Ramos (cell line): ENCODE results near the gene CTCF.

Experiments used
- in situ Hi-C: fragments of 300-500 bp; cut with MboI; formaldehyde crosslinking; loops from one replicate; pipeline ENCODE4 v1.14.3; 2022; ENCODE audit warnings: low sequenced_read_pairs; ENCODE audit not compliant: unreplicated experiment

Gene CTCF

DNA sequence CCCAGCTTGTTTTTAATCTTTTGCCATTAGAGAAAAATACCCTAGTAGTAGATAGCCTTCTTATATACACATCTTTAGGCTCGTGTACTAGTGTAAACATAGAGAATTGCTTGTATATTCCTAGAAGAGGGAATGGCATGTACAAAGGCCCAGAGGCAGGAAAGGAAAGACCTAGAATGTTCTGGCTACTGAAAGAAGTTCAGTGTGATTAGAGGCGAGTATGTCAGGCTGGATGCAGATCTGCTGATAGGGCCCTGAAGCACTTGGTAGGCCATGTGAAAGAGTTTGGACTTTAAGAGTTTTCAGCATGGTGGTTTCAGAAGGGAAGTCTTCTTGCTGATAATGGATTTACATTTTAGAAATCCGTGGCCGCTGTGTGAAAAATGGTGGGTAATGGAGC, 17.4 kb downstream of the CTCF start:
- in situ Hi-C loops: no loop called here

DNA sequence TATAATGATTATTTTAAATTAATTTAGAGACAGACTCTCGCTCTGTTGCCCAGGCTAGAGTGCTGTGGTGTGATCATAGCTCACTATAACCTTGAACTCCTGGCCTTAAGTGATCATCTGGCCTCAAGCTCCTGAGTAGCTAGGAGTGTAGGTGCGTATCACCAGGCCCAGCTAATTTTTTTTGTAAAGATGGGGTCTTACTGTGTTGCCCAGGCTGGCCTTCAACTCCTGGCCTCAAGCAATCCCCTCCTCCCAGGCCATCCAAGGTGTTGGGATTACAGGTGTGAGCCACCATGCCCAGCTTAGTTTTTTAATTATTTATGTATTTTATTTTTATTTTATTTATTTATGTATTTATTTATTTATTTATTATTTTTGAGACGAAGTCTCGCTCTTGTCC, 17.9 kb downstream of the CTCF start:
- in situ Hi-C loops: no loop called here

DNA sequence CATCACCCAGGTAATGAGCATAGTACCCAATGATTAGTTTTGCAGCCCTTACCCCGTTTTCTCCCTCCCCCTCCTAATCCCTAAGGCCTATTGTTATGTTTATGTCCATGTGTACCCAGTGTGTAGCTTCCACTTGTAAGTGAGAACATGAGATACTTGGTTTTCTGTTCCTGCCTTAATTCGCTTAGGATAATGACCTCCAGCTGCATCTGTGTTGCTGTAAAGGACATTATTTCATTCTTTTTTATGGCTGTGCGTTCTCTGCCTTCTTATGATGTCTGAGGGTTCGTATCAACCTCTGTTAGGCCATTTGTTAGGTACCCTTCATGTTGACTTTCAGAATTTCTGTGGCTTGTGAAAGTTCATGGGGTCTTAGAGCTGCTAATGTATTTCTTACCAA, 31.0 kb downstream of the CTCF start:
- in situ Hi-C loops: no loop called here

DNA sequence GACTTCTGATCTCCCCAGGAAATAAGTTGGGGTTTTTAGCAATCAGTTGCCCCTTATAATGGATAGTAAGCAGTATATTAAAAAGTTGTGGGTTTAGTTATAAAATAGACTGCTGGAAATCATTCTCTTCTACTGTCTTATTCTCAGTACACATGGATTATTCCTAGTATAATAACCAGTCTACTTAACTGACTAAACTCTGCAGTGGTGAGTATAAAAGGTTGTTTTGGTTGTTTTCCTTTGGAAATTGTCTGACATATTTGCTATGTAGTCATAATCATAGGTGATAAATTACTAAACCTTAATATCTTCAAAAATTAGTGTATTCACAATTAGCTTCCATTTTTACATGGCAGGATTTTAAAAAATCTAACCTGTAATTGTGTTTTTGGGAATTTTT, 31.4 kb downstream of the CTCF start:
- in situ Hi-C loops: no loop called here

DNA sequence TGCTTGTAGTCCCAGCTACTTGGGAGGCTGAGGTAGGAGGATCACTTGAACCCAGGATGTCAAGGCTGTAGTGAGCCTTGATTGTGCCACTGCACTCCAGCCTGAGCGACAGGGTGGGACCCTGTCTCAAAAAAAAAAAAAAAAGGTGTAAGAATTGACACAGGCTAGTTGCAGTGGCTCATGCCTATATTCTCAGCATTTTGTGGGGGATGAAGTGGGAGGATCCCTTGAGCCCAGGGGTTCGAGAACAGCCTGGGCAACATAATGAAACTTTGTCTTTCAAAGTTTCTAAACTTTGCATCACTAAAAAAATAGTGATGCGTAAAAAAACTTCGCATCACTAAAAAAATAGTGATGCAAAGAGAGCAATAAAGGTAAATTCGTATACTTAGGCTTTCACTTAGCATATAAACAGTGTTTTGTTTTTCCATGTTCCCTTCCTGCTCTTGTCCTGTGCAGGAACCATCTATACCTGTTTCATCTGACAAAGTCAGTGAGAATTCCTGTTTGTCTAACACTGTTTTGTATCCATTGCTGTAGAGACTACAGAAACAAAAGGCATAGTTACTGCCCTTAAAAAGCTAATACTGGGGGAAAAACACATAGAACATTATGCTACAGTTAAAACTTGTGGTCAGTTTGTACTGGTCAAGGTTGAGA, 32.1 kb downstream of the CTCF start:
- in situ Hi-C loops: no loop called here

DNA sequence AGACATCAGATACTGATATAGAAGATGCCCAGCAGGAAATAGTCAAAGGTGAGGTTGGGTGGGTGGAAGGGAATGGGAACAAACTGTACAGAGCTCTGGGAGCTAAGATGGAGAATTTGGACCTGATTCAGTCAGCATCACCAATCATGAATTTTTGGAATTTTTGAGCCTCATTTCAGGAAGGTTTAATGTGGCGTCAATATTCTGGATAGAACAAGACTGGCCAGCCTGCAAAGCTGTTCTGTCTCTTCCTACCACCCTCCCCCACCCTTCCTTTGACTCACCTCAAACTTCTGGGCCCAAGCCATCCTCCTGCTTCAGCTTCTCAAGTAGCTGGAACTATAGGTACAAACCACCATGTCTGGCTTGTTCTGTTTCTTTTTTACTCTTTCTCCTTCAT, 32.6 kb downstream of the CTCF start:
- in situ Hi-C loops: no loop called here

DNA sequence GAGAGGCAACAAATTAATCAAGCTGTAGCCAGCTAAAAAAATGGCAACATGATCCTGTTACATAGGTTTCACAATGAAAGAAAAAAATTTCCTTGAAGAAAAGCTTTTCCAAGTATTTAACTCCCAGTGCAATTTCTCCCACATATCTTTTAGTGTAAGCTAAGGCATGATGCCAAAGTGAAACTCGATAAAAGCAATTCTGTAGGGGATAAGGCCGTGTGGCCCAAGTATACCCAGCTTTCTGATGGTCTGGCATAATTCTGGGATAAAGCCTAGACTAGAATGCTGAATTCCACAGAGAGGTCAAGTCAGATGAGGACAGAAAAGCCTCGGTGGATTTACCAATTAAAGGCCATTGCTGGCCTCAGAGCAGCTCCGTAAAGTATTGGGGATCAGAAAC, 36.2 kb downstream of the CTCF start:
- in situ Hi-C loops: no loop called here

DNA sequence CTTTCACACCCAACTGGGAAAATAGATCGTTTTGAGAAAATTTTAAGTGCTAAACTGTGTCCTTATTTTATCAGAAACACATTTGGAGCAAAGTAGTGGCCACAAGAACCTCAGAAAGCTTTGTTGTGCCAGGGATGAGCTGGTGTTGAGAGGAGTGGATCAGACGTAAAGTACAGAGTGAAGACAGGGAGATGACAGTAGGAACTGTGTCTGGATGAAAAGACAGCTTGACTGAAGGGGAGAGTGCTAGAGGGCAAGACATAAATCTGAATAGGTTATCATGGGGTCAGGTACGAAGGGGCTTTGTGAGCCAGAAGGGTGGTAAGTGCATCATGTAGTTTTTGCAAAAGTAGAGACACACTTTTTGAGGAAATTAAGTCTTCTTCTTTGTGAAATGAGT, 43.3 kb downstream of the CTCF start:
- in situ Hi-C loops: no loop called here

DNA sequence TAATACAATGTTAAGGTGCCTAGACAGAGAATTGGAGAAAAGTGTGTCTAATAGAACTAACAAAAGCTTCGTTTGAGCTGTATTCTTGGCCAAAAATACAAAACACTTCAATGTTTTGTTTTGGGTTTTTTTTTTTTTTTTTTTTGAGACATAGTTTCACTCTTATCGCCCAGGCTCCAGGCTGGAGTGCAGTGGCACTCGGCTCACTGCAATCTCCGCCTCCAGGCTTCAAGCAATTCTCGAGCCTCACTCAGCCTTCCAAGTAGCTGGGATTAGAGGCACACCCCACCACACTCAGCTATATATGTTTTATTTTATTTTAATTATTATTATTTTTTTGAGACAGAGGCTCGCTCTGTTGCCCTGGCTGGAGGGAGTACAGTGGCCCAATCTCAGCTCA, 44.3 kb downstream of the CTCF start:
- in situ Hi-C loops: no loop called here

DNA sequence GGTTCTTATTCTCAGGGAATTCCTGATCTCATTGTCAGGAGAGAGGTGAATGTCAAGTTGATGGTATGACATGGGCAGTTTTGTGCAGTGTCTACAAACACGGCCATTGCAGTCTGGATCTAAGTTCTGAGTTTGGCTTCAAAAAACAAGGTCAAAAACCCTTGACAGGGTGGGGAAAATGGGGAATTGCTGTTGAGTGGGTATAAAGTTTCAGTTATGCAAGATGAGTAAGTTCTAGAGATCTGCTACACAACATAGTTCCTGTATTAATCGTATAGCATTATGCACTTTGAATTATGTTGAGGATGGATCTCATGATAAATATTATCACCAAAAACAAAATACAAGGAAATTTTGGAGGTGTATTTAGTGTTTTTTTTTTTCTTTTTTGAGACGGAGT, 46.0 kb downstream of the CTCF start:
- in situ Hi-C loops: no loop called here

DNA sequence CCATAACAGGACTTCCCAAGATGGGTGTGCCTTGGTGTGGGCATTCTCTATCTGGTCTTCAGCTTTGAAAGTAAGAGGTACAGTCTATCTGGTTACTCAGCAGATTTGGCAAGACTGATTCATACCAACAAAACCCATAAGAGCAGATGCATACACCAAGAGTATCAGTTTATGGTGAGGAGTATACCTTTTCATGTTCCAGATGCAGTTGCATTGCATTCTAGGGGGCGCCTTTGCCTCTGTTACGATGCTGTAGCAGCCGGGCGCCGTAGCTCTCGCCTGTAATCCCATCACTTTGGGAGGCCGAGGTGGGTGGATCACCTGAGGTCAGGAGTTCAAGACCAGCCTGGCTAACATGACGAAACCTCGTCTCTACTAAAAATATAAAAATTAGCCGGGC, 51.5 kb downstream of the CTCF start:
- in situ Hi-C loops: no loop called here

DNA sequence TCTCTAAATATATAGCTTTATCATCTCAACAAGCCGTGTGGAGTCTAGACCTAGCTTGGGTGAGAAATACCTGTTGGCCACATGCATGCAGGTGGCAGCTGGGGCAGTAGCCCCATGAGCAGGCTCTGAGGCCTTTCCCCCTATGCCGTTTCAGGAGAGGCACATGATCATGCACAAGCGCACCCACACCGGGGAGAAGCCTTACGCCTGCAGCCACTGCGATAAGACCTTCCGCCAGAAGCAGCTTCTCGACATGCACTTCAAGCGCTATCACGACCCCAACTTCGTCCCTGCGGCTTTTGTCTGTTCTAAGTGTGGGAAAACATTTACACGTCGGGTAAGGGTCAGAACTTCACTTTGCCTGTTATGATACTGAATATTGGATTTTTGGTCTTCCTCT, 65.9 kb downstream of the CTCF start:
- in situ Hi-C loops: no loop called here

DNA sequence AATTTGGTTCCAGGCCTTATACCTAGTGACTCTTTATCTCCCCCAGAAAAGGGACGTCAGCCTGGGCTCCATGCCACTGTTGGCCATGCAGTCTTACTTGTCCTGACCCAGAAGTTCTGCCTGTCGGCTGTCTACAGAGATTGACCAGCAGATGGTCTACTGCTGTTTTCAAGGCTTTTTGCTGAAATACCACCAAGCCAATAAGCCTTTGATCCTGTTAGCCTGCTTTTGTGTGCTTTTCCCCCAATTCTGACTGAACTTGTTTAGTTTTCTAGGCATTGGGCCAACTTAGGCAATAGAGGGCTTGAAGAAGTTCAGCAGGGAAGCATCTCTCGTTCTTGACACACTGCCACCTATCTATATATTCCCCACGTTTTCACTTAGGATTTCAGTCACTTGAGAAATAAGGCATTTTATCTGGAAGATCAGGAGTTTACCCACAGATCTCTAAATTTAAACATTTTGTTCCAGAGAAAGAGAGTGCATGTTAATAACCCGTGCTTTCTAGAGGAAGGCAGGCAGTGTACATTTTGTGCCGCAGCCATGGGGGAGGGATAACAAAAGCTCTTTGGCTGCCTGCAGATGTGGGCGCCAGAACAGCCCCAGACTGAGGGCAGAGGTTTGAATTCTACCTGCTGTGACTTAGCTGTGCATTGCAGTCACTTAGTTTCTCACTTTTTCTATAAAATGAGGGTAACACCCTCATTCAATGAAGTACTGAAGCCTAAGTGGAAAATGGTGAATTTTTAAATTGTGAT, 70.3 kb downstream of the CTCF start:
- in situ Hi-C loops: no loop called here

DNA sequence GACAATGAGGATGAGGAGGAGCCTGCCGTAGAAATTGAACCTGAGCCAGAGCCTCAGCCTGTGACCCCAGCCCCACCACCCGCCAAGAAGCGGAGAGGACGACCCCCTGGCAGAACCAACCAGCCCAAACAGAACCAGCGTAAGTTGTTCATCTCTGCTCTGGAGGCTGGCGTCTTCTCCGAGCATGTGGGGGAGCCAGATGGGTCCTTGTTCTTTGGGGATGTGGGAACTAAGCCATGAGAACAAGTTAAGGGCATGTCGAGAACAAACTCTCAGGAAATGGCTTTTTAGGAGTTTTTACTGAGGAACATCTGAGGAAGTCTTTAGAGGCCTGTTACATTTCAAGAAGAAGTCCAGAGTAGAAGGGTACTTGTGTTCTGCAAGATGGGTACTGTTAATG, 74.4 kb downstream of the CTCF start:
- in situ Hi-C loops: loop anchor here (5.0 kb wide), 1 partner anchor 94 kb away; no protein-coding TSS in a partner anchor

DNA sequence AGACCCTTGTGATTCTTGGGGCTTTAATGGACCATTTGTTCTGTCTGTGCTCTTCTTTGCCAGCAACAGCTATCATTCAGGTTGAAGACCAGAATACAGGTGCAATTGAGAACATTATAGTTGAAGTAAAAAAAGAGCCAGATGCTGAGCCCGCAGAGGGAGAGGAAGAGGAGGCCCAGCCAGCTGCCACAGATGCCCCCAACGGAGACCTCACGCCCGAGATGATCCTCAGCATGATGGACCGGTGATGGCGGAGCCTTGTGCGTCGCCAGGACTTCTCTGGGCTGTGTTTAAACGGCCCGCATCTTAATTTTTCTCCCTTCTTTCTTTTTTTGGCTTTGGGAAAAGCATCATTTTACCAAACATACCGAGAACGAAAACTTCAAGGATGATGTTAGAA, 75.3 kb downstream of the CTCF start:
- in situ Hi-C loops: loop anchor here (5.0 kb wide), 1 partner anchor 95 kb away; no protein-coding TSS in a partner anchor

DNA sequence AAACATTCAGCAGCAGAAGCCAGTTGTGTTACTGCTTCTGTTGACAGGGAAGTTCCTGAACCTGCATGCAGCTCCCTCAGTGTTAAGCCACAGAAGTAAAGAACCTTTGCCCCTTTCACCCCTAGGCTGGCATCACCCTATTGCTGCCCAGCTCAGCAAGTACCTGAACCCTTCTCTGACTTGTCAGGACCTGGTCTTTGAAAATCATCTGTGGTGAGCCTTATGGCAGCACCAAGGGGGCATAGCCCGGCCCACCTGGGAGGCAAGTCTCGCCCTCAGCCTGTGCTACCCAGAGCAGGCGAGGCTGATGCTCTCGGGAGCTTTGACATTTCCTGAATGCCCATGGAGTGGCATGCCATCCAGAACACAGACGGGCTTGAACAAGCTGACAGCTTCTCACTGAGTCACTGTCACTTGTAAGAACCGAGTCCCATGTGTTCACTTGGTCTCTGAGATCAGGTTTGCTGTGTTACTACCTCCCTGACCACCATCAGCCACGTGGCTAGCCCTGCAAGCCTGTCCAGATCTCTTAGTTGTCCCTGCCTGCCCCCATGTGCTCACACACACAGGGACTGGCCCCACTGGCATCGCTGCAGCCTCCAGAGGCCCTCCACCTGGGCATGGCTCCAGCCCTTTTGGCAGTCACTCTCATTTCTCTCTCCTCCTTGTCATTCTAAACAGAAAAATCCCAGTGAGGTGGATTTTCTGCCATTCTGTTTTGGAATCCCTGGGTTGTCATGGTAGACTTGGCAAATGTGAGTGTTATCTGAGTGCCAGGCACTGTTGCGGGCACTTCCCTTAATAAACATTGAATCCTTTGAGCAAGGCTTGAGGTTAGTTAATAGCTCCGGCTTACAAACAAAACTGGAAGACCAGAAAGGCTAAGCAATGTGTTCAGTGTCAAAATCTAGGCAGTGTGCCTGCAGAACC, 79.7 kb downstream of the CTCF start:
- in situ Hi-C loops: no loop called here

DNA sequence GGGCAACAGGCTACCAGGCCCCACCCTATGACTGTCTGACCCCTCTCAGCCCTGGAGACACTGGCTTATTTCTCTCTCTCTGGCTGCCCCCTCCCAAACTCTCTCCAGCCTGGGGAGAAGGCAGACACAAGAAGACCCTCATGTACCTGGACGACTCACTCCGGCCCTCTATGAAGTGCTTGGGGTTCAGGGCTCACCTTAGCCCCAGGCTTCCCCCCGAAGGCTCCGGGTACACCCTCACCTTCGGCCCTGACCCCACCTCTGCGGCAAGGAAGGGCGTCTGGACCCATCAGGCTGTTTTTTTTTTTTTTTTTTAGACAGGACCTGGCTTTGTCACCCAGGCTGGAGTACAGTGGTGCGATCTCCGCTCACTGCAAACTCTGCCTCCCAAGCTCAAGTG, 81.7 kb downstream of the CTCF start:
- in situ Hi-C loops: no loop called here

DNA sequence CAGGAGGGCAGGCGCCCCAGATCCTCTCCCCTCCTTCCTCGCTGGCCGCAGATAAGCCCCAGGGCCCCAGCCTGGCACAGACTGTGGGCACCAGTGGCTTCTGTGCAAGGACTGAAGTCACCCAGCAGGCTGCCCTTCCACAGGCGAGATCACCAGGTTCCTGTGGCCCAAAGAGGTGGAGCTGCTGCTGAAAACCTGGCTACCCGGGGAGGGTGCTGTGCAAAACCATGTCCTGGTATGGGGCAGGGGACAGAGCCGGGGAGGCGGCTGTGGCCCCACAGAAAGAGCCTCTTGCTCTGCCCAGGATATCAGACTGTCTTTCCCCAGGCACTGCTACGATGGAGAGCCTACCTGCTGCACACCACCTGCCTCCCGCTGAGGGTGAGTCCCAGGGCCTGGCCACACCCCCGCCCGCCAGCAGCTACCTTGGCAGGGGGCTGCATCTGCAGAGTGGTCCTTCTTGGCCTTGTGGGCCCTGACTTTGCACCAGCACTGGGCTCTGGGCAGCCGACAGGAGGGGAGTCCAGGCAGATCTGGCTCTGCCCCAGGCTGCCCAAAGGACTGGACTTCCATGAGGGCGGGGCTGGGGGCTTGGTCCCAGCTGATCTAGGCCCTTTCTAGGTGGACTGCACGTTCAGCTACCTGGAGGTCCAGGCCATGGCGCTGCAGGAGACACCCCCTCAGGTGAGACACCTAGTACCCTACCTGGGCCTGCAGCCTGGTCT, 83.2 kb downstream of the CTCF start:
- in situ Hi-C loops: no loop called here

DNA sequence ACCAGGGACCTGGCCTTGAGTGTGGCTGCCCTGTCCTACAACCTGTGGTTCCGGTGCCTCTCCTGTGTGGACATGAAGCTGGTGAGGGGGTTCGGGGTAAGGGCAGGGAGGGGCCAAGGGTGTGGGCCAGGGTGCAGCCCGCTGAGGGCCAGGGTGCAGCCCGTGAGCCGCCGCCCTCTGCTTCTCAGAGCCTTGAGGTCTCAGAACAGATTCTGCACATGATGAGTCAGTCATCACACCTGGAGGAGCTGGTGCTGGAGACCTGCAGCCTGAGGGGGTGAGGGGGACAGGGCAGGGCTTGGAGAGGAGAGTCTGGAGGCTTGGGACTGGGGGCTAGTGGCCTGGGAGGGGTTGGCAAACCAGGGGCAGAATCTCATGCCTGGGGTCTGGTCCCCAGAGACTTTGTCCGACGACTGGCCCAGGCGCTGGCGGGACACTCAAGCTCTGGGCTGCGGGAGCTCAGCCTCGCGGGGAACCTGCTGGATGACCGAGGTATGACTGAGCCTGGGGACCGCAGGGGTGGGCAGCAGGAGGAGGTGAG, 84.9 kb downstream of the CTCF start:
- in situ Hi-C loops: no loop called here

DNA sequence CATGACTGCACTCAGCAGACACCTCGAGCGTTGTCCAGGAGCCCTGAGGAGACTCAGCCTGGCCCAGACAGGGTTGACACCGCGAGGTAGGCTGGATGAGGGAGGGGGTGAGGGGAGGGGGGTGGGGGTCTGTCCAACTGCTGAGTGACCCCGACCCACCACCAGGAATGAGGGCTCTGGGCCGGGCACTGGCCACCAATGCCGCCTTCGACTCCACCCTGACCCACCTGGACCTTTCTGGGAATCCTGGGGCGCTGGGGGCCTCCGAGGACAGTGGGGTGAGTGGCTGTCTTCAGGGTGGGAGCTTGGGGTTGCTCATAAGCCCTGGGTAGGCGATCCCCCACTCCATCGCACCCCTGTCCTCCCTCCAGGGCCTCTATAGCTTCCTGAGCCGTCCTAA, 85.4 kb downstream of the CTCF start:
- in situ Hi-C loops: no loop called here
